GM21526 (cell line): ENCODE results near the gene ERICH6.

Experiments
- ATAC-seq: cut with Tn5 transposase; IDR thresholded peaks from one replicate; pipeline ENCODE4 v1.9.1; 2021; ENCODE audit warnings: moderate library complexity; ENCODE audit not compliant: unreplicated experiment, low FRiP score

Gene ERICH6

DNA sequence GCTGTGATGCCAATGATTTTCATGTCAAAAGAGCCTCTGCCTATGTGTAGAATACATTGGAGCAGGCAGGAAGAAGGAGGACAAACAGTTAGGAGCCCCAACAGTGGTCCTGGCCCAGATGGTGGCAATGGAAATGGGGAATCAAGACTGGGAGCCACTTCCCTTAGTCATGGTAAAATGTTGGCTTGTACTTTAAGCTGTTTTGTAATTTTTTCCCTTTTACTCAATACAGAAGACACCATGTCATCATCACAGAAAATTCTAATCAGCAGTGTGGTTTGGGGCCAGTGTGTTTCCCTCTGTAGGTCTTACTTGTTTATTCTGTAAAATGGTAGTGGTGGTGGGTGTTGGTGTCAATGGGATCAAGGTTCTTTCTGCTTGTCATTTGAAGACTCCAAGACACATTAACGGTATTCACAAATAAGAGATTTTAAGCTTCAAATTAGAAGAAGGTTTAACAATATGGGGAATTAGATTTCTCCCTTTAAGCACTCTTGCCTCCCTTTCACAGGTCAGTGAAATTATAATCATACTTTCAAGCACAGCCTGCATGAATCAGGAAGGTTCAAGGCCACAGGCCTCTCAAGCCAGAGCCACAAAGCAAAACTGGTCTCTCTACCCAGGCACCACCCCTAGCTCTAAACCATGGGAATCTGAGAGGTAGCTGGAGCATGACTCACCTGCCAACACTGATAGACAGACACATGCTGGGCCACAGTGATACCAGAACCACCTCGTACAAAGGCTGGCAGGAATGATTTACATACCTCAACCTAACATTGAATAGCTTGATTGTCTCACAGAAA is 34.4 kb upstream of the ERICH6 start:
- ATAC-seq, result no peak

GRCh38 chr3:150736903-150737832 is 33.4 kb upstream of the ERICH6 start:
- ATAC-seq, result no peak

- ATAC-seq, result no peak
Measured at GRCh38 chr3:150736316-150736719, 32.6 kb upstream of the ERICH6 start.

GRCh38 chr3:150734795-150735119 is 31.0 kb upstream of the ERICH6 start:
- no peak for ATAC-seq

GRCh38 chr3:150733936-150734794 is 30.4 kb upstream of the ERICH6 start:
- ATAC-seq, result no peak

- ATAC-seq, result no peak
Measured at GRCh38 chr3:150733373-150733935, 29.7 kb upstream of the ERICH6 start.

- ATAC-seq, result no peak
Measured at GRCh38 chr3:150729682-150730360, 26.1 kb upstream of the ERICH6 start.

GRCh38 chr3:150727653-150728502 is 24.2 kb upstream of the ERICH6 start:
- ATAC-seq, result no peak

DNA sequence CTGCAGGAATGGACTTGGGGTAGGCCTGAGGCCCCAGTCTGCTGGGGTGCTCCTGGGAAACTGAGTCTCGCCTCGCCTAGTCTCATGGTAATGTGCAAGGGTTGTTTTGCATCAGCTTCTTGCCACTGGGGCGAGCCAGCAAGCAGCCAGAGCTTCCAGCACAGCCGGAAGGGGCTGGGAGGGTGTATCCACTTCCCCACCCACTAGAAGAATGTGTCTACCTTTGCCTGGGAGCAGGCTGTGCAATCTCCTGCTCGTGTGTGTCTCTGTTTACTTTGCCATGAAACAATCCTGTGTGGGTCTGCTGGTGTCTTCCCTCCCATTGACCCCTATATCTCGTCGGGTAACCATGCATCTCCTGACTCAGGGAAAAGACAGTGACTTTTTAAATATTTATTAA is 21.8 kb upstream of the ERICH6 start:
- no peak for ATAC-seq

DNA sequence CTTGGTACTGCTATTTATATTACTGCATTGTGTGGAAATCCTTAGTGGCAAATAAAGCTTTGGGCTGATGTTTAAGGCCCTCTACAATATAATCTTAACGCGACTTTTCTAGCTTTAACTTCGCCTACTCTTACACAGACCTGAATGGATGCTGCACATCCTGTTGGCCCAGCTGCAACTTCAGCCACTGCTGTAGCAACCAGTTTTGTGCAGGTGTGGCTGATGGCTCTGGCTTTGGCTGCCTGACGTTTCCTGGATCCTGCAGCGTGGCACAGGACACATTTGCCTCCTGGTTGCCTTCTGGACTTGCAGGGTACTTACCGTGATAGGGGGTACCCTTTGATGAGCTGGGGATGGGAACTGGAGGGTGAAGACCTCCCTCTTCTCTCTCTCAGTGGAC is 20.2 kb upstream of the ERICH6 start:
- ATAC-seq, result no peak

- ATAC-seq, result no peak
Measured at GRCh38 chr3:150722267-150722666, 18.5 kb upstream of the ERICH6 start.

DNA sequence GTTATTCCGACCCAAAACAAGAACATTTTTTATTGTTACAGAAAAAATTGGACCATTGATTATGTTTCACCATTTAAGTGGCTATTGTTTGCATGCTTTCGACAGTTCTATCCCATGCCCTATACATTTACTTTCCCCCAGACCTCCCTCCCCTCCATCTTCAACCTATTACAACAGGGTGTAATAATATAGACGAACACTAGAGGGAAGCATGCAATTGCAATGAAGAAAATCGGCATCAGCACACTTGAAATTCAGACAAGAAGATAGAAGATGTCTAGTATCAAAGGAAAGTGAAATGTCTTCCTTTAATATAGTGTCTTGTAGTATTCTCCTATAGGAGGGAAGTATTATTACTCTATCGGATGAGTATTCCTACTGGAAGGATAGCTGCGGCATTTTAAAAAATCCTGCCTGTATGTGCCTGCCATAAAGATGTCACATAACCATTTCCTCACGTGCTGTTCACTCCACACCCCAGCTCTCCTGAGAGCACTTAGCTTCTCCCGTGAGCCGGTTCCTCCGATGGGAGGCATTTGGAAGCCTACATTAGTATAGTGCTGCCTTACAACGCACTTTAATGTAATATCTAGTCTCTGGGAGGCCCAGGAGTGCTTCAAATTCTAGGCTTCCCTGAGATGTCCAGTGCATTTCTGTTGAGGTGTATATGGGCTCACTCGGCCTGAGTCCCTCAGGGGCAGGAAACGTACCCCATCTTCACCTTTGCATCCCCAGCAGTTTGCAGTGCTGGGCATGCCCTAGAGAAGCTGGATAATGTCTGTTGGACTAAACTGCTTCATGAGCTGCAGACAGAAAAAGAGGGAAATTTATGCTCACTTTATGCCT is 17.8 kb upstream of the ERICH6 start:
- ATAC-seq, result peak; percentile 77

DNA sequence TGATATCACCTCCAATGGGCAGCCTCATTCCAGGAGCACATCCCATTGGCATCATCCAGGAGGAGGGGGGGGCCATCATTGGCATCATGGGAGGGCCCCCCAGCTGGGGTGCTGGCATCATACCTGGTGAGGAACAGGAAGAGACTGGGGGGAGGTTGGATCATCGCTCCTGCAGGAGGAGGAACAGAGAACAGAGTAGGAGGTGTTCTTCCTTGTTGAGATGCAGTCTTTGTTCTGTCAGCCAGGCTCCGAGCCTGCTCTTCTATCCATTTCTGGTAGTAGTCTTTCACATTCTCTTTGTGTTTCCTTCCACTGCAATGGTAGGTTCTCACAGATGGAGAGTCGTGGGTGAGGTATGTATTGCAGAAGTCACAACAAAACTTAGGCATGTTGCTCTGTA is 16.7 kb upstream of the ERICH6 start:
- ATAC-seq, result no peak

- ATAC-seq, result no peak
Measured at GRCh38 chr3:150710097-150710496, 6.4 kb upstream of the ERICH6 start.

- peak; percentile 31 for ATAC-seq
Measured at GRCh38 chr3:150703299-150703755, 393 bp downstream of the ERICH6 start.

DNA sequence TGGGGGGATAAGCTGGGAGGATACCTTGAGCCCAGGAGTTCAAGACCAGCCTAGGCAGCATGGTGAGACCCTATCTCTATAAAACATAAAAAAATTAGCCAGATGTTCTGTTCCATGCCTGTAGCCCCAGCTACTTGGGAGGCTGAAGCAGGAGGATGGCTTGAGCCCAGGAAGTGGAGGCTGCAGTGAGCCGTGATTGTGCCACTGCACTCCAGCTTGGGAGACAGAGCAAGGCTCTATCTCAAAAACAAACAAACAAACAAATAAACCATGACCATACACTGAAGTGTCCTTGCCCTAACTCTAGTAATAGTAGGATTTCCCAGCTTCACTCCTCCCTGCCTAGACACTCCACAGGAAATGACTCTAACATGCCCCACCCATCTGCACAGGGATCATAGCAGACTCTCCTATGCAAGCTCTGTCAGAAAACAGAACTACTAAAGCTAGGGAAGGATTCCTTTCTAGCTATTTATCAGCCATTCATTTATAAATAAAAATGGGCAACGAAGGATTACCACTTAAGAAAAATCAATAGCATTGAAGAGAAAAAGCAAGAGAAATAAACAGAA is 4.6 kb downstream of the ERICH6 start:
- no peak for ATAC-seq

DNA sequence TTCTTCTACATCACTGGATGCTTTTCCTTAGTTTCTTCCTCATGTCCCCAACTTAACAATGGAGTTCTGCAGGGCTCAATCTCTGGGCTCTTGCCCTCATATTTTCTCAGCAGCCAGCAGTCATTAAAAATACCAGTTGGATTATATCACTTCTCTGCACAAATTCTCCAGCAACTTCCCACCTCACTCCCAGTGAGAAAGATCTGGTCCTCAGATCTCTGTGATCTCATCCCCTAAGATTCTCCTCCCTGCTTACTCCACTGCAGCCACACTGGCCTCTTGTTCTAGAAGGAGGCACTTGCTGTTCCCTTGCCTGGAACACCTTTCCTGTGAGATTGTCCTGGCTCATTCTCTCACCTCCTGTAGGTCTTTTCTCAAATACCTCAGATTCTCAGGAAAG is 6.1 kb downstream of the ERICH6 start:
- ATAC-seq, result no peak
